NCI-H1436 treated with DMSO at 0.1 percent for 48 hours (cell line): ENCODE data around the gene ARL4C.
A peak's percentile ranks its signal among the peaks of the same experiment; 100 is the strongest.

Source experiments
- DNase-seq: peaks from one replicate; lab custom pipeline; 2025; lab: John Stamatoyannopoulos, UW

ARL4C gene

DNA sequence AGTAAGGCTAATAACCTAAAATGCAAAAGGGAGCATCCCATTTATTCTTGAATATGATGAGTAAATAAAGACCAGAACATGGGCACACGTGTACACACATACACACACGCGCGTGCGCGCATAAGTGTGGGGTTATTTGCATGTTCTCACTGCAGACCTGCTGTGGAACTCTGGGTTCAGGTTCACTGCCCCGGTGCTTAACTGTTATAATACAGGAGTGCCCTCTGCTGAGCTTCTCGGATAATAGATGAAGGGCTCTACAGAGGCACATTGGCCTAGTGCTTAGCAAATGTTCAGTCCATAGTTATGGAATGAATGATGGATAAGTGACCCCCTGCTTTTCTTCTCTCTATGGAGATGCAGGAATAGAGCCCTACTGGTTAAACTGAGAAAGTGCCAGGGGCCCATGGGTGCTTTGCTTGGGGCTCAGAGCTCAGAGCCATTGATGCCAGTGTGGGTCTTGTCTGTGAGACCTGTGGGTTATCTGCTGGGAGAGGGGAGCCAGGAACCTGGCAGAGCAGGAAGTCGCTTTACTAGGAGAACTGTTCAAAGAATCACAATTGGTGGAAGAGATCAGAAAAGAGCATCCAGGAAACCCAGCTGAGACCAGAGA lies 3.6 kb upstream of the ARL4C start:
- DNase-seq, result peak; percentile 57

DNA sequence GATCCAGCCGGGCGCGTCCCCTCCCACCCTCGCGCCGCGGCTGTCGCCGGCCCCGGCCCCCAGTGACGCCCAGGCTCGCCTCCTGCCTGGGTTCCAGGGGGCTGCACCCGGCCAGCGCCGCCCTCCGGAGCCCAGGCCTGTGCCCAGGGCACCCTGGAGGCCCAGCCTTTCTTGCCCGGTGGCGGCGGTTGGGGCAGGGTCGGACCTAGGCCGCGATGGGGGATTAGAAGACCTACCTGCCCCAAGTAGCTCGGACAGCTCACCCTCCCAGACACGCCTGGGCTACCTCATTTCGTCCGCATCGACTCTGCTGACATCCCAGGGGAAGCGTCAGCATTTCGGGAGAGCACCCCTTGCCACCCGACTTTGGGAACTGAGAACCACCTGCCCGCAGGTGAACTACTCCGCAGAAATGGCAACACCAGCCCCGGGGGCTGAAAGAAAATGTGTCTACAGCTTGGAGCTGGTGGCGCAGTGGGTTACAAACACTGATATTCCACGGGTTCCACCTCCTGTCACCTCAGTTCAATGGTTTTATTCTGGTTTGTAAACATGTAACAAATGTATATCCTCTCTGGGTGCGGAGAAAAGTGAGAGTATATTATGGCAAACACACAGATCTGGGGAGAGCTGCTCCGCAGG lies 834 bp upstream of the ARL4C start:
- DNase-seq, result no peak

DNA sequence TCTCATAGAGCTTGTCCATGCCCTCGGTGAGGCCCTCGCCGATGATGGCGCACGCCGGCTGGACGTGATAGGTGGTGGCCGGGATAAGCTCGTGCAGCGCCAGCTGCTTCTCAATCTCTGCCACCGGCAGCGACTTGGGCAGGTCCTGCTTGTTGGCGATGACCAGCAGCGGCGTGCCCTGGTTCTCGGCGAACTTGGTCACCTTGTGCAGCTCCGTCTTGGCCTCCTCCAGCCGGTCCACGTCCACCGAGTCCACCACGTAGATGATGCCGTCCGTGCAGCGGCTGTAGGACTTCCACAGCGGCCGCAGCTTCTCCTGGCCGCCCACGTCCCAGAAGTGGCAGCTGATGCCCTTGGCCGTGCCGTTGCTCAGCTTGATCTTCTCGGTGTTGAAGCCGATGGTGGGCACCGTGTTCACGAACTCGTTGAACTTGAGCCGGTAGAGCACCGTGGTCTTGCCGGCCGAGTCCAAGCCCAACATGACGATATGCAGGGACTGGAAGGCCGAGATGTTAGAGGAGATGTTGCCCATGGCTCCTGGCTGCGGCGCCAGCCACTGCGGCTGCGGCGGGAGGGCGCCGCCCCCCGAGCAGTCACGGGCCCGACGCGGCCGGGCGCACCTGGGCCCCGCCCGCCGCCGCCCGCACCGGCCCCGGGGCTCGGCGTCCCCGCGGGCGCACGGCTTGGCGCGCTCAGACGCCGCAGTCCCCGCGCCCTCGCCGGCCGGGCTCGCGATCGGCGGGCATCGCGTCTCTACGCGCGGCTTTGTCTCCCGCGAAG lies 636 bp downstream of the ARL4C start:
- DNase-seq, result no peak

DNA sequence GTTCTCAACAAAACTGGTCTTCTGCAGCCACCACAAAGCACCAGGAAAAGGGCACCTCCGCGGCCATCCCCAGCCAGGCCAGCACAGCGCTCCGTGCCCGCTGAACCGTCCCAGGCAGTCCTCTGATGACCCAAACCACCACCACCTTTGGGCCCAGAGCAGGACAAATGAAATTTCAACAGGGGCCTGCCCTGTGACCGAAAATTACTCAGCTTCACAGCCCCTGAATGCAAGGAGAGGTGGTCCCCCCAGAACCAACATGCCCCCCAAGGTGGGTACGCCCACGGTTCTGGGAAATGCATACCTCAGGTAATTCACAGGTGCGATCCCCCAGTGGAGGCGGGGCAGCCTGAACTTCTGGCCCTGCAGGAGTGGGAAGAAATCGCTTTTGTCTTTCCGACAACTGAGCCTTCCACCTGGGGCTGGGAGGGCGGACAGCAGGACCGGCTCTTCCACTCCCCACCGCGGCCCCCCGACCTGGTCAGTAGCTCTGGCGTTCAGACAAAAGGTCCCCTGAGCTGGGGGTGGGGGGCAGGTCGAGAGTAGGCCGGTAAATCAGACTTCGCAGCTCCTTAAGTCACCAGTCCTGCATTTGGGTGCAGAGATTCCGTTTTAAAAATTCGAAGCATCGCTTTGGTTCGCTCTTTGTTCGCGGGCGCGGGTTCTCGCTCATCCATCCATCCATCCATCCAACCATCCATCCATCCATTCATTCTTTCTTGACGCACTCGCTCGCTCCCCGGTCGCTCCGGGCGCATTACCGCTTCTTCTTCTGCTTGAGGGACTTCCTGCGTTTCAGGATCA lies 1.4 kb downstream of the ARL4C start:
- no peak for DNase-seq

DNA sequence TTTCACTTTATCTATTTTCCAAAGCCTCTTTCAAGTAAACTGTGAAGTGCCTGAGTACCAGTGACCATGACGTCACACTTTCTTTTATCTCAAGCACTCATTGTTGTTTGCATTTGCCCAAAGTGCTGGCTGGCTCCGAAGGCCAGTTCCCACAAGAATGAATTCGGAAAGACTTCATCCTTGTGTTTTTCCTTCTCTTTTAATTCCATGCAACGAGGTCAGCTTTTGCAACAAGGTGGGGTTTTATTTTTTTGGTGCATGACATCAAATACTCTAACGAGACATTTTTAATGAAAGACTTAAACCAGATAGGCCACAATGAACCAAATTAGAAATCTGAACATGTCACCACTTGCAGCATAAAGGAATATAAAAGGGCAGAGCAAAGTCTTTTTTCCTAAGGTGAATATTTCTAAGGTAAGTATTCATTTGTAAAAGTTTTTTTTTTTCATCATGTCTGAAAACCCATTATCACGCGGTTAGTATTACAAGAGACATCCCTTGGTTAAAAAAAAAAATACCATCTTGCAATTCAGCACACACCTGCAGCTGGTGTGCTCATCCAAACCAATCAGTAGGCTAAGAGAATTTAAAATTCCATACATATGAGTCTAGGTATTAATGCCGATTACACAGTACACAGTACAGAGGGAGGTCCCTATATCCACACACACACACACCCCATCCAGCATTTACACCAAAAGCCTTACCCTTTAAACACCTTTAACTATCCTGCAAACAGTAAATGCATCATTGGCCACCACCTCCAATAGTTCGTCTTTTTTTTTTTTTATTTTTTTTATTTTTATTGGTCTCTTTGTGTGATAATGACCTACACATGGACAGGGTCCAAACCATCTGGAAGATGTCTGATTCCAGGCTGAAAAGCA lies 2.3 kb downstream of the ARL4C start:
- DNase-seq, result no peak

DNA sequence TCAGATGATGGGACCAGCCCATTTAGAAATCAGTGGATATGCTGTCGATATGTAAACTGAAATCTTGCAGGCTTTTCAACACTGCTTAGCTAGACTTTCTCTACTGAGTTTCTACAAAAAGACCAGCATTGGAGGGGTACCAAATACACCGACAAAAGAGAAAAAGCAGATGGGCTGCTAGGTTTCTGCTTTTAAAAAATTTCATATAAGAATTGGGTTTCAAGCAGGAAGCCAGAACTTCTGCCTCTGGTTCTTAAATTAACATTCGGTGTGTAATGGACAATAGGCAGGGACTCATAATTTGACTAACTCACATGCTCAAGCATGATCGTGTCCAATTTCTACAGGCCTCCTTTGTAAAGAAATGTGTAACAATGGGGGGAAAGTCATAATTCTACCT lies 3.1 kb downstream of the ARL4C start:
- no peak for DNase-seq

DNA sequence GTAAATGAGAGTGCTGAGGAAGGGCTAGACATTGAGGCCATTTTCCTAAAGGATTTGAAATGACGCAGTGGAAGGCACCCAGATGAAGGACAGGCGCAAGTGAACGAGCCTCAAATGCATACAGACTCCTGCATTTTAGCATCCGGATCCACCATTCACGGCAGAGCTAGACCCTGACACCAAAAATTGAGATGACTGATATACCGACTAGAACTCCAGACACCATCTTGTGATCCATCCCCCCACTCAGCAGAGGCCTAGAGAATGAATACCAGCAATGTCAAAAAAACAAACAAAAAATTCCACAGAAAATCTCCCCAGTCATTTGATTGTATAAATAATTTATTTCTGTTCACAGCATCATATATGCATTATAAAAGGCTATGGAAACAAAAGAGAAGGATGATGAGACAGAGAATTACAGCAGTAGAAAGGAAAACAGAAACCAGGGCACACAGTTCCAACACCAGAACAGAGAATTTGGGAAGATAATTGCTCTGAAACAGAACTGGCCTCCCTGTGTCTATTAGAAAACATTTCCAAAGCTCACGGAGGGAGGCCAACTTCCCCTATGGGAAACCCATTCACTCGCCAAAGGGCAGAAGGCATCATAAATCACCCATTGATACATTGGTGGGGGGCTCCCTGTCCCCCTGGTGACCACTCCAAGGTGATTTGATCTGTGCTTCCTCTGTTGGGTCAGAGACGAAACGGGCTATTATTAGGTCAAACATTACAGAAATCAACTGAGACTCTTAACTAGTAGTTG lies 4.0 kb downstream of the ARL4C start:
- no peak for DNase-seq

DNA sequence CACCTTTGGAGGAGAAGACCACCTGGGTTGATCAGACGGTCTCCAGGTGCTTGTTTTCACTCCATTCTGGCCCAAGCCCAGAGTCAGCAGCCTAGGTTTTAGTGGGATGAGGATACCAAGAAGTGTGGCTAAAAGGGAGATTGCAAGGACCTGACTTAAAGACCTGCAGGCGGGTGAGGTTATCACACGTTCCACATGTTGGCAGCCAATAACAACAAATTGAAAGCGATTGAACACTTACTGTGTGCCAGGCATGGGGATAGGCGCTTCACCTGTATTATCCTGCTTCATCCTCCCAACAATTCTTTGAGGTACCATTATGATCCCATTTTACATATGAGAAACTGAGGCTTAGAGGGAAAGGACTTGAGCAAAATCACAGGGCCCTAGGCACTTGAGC lies 5.0 kb downstream of the ARL4C start:
- no peak for DNase-seq

DNA sequence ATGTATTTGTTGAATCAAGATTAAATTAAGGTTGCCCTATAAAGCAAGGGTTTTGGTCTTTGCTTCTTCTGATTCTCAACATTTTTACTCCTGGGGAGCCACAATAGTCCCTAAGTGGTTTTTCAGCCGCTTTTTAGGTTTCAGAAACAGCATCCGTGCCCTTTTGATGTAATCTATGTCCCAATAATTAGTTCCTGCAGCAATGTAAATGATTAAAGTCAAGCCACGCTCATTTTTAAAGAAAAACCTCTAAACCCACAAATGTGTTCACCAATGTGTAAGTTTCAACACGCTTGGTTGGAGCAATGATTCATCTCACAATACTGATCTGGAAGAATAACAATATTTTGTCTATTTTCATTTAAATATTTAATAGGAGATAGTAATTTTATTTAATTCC lies 5.6 kb downstream of the ARL4C start:
- DNase-seq, result no peak

DNA sequence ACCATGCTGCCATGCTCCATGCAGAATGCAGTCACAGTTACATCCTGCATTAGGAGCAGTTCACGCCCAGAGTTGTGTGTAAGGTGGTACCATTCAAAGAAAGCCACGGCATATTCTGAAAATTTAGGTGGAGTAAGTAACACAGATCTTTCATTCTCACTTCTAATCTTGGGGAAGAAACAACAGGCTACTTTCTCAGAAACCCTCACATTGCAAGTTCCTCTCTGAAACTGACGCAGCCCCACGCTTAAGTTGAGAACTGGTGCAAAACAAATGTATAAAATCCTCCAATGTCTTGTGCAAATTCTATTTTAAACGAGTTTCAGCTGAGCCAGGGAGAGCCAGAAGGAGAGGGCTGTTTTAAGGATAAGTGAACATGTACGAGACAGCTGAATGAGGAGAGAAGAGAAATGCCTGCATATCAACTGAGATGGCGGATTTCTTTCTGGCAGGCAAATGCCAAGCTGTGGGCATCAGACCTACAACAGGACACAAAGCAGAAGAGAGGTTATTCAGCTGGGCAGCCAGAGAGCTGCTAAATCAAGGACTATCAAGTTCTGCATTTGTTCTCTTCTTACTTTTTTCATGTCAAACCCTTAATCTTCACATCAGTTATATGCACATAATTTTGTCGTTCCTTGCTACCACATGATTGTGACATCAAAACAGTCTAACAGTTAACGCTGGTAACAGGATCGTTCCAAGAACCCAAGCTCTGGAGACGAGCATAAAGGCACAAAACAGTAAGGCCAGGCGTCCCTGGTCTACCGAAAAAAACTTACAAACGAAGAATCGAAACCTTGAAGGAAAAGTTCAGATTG lies 6.4 kb downstream of the ARL4C start:
- DNase-seq, result no peak

DNA sequence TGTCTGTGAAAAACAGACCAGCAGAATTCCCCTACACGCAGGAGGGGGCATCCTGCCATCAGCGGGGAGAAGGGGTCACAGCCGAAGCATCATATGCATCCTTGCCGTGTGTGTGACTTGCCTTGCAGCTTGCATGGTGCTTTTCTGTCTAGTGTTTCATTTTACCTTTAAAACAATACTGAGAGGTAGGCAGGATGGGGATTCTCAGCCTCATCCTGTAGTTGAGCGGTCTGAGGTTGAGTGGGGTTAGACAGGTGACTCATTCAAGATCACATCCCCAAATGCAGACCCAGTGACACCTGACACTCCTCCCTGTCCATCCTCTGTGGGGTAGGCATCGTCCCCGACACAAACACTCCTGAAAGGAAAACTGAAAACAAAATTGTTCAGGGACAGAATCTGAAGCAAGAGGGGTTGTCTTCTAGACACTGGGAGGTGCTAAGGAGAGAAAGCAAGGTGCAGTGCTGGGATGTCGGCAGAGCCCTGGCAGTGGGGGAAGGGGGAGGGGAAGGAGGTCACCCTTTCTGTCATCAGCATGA lies 7.9 kb downstream of the ARL4C start:
- no peak for DNase-seq

DNA sequence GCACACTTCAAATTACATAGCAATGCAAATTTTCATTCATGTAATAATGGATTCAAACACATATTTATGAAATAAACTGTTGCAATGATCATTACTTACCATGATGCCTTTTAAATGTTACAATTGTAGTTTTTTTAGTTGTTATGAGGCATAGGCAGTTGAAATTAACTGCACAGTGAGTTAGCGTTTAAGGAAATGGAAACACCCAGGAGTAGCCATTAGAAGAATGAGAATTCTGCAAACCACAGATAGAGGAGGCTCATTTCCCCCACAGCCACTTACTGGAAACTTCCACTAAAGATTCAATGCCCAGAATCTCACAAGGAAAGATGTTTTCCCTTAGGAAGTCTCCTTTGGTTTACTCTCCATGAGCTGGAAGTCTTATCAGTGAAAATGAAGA lies 8.4 kb downstream of the ARL4C start:
- no peak for DNase-seq

DNA sequence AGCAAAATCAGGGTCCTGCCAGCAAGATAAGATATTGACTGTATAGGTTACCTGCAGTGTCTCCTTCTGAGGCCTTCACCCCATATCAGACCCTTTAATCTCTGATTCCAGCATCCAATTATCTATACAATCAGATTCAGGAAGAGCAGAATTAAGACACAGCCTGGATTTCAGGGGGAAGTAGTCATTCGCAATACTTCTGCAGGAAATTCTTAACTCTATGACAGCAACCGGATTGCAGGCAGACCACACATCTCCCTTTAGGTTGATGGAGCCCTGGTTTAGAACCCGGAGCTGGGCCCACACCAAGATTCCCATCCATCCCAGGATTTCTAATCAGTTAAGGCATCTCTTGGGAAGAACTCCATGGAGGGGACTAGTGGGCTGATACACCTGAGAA lies 9.5 kb downstream of the ARL4C start:
- no peak for DNase-seq

DNA sequence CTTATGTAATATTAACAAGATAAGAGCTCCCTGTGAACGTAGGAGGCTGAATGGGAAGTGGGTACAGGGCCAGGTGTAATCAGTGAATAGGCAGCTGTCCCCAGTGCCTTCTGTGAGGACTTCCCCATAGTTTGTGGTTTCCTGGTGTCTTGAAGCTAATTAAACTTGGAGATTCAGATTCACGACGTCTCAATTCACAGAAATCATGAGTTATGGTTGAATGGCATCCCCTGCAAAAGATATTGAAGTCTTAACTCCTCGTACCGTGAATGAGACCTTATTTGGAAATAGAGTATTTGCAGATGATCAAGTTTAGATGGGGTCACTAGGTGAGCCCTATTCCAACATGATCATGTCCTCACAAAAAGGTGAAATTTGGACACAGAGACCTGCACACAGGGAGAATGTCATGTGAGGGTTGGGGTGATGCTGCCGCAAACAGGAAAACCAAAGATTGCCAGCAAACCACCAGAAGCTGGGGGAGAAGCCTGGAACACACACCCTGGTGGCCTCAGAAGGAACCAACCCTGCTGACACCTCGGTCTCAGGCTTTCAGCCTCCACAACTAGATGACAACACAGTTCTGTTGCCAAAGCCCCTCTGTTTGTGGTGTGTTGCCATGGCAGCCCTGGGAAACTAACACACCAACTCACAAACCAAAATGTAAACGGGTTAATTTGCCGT lies 13.2 kb downstream of the ARL4C start:
- no peak for DNase-seq

DNA sequence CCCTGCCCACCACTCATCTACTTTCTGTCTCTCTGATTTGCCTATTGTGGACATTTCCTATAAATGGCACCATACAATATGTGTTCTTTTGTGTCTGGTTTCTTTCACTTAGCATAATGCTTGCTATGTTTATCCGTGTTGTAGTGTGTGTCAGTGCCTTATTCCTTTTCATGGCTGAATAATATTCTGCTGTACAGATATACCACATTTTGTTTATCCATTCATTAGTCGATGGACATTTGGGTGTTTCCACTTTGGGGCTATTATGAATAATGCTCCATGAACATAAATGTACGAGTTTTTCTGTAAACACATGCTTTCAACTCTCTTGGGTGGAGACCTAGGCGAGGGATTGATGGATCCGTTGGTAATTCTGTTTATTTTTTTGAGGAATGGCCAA lies 15.6 kb downstream of the ARL4C start:
- no peak for DNase-seq

DNA sequence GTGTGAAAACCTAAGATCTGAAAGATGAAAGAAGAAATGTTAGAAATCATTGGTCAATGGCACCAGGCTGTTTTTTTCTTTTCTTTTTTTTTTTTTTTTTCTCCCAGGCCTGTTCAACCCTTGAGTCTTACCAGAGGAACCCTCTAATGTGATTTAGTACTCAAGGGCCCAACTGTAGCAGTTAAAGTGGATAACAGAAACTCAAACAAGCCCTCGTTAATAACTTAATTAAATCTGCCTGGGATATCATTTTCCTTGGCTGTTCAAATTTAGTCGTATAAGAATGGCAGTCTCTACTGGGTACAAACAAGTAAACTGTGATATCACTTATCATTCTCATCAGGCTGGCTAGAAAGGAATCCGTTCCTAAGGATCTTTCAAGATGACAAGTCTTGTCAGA lies 16.5 kb downstream of the ARL4C start:
- DNase-seq, result no peak

DNA sequence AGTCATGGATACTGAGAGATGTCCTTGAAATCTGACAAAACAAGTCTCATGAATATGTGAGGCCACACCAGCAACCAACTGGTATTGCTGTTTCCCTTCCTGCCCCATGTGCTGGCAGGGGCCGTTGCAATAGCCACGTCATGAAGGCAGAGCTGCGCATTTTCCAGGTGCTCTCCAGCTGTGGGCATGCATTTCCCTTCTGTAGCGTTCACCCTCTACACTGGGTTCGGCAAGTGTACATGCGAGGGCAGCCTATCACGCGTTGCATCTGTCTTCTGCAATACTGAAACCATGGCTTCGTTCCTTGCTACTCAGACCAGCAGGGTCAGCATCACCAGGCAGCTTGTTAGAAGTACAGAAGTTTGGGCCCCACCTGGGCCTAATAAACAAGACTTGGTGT lies 17.4 kb downstream of the ARL4C start:
- no peak for DNase-seq

DNA sequence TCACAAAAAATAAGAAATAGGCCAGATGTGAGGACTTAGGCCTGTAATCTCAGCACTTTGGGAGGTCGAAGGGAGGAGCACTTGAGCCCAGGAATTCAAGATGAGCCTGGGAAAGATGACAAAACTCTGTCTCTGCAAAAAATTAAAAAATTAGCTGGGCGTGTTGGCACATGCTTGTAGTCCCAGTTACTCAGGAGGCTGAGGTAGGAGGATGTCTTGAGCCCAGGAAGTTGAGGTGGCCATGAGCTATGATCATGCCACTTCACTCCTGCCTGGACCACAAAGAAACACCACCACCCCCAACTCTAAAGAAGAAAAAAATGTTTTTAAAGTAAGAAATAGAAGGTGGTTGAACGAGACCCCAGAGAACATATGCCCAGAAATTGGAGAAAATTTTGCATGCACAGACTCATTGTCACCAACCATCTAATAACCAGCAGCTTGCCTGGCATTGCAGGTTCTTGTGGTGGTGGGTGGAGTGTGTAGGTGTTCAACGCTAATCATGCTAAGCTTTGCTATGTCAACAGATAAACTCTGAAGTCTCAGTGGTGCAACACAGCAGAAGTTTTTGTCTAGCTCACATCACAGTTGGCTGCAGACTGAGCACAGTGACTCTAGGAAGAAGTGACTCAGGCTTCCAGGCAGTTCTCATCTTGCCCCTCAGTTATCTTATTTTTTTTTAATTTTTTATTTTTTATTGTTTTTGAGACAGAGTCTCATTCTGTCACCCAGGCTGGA lies 18.6 kb downstream of the ARL4C start:
- DNase-seq, result no peak
